IMR-90 (cell line): ENCODE data around the gene RRAGA. TPM values are rescaled to one million over a fixed set of nuclear protein-coding genes. Genes with fewer than 3 reads are reported as not detected.
"Not testable (repeated sequence)": the region's sequence is repeated elsewhere in the genome, so short reads cannot be mapped to it uniquely, and the experiment has no call there.

Experiments used
- ATAC-seq: fragments of 200-7000 bp; cut with Tn5 transposase; 2 replicates; pipeline ENCODE4 v1.9.1; 2020; ENCODE audit warnings: low read depth, mild to moderate bottlenecking, moderate library complexity
- BruUV-seq: library from RNA; stranded (reverse); fragments of 400-500 nt; replicated peaks from 2 replicates; lab custom pipeline; 2021; lab: Mats Ljungman, UMichigan
- CTCF ChIA-PET: fragments of 300-600 bp; formaldehyde crosslinking; extraction: SDS; loops from one replicate; lab custom pipeline; 2021; ENCODE audit warnings: antibody characterized with exemption; lab: Yijun Ruan, JAX
- POLR2A ChIA-PET: fragments of 300-600 bp; sonication (Branson Sonifier 250); formaldehyde crosslinking; loops from one replicate; lab custom pipeline; 2022; ENCODE audit warnings: antibody characterized with exemption; ENCODE audit not compliant: unreplicated experiment; lab: Charles Lee
- DNase-seq: peaks from one replicate; pipeline ENCODE4 v3.0.0; 2013
- H2AFZ ChIP-seq: replicated peaks from 2 replicates; pipeline ENCODE3; 2013; ENCODE audit warnings: low read length, mild to moderate bottlenecking; ENCODE audit not compliant: poor library complexity
- H2AK5ac ChIP-seq: 2 replicates; pipeline ENCODE4 v1.6.1; 2013; ENCODE audit warnings: low read depth, low read length, inconsistent platforms
- H2AK9ac ChIP-seq: replicated peaks from 2 replicates; pipeline ENCODE3; 2013; ENCODE audit warnings: mild to moderate bottlenecking, low read depth, low read length, moderate library complexity; ENCODE audit not compliant: poor library complexity
- H2BK120ac ChIP-seq: 2 replicates; pipeline ENCODE4 v1.6.1; 2013; ENCODE audit warnings: low read depth, low read length, inconsistent platforms
- H2BK15ac ChIP-seq: 3 replicates; pipeline ENCODE4 v1.6.1; 2013; ENCODE audit warnings: low read depth, low read length, inconsistent platforms
- H2BK20ac ChIP-seq: 2 replicates; pipeline ENCODE4 v1.6.1; 2013; ENCODE audit warnings: low read depth, mild to moderate bottlenecking, inconsistent platforms, low read length, moderate library complexity
- H2BK5ac ChIP-seq: 2 replicates; pipeline ENCODE4 v1.6.1; 2013; ENCODE audit warnings: mild to moderate bottlenecking, low read depth, low read length, inconsistent platforms; ENCODE audit not compliant: poor library complexity, severe bottlenecking
- H3K14ac ChIP-seq: replicated peaks from 2 replicates; pipeline ENCODE4 v1.6.1; 2013; ENCODE audit warnings: low read depth, low read length, inconsistent platforms
- H3K18ac ChIP-seq: 2 replicates; pipeline ENCODE4 v1.6.1; 2013; ENCODE audit warnings: low read depth, low read length, control low read depth
- H3K23ac ChIP-seq: 2 replicates; pipeline ENCODE4 v1.6.1; 2013; ENCODE audit warnings: low read depth, low read length, inconsistent platforms
- H3K27ac ChIP-seq: 2 replicates; pipeline ENCODE4 v1.5.1; 2013; ENCODE audit warnings: mild to moderate bottlenecking, control low read depth, low read length; ENCODE audit not compliant: insufficient read depth
- H3K27me3 ChIP-seq: 2 replicates; pipeline ENCODE4 v1.6.1; 2013; ENCODE audit warnings: low read length; ENCODE audit not compliant: control insufficient read depth, insufficient read depth
- H3K36me3 ChIP-seq: 2 replicates; pipeline ENCODE4 v1.6.1; 2013; ENCODE audit warnings: low read length, mixed read lengths; ENCODE audit not compliant: control insufficient read depth, insufficient read depth
- H3K4ac ChIP-seq: 2 replicates; pipeline ENCODE4 v1.6.1; 2013; ENCODE audit warnings: low read depth, low read length, inconsistent platforms
- H3K4me1 ChIP-seq: 2 replicates; pipeline ENCODE4 v1.6.1; 2013; ENCODE audit warnings: low read length, mixed read lengths; ENCODE audit not compliant: control insufficient read depth, insufficient read depth
- H3K4me2 ChIP-seq: 2 replicates; pipeline ENCODE4 v1.6.1; 2013; ENCODE audit warnings: low read depth, mild to moderate bottlenecking, control low read depth, low read length, moderate library complexity
- H3K4me3 ChIP-seq: 2 replicates; pipeline ENCODE4 v1.5.1; 2013; ENCODE audit warnings: low read depth, mild to moderate bottlenecking, control low read depth, low read length, moderate library complexity; ENCODE audit not compliant: insufficient read depth
- H3K56ac ChIP-seq: 2 replicates; pipeline ENCODE4 v1.6.1; 2013; ENCODE audit warnings: low read length, inconsistent platforms; ENCODE audit not compliant: insufficient read depth; ENCODE audit errors: extremely low read depth
- H3K79me1 ChIP-seq, 2 experiments: 2 replicates each; pipeline ENCODE4 v1.6.1; 2013; ENCODE audit warnings: low read length in 2 of 2, inconsistent platforms in 1 of 2, low read depth in 1 of 2
- H3K9ac ChIP-seq: 2 replicates; pipeline ENCODE4 v1.6.1; 2013; ENCODE audit warnings: low read depth, low read length, control low read depth
- H3K9me1 ChIP-seq: 2 replicates; pipeline ENCODE4 v1.6.1; 2013; ENCODE audit warnings: low read length, inconsistent platforms; ENCODE audit not compliant: insufficient read depth
- H3K9me3 ChIP-seq: 2 replicates; pipeline ENCODE4 v1.6.1; 2013; ENCODE audit warnings: low read length; ENCODE audit not compliant: control insufficient read depth, insufficient read depth
- H4K20me1 ChIP-seq: 2 replicates; pipeline ENCODE4 v1.6.1; 2013; ENCODE audit warnings: low read length, inconsistent platforms; ENCODE audit not compliant: insufficient read depth
- H4K5ac ChIP-seq: 2 replicates; pipeline ENCODE4 v1.6.1; 2013; ENCODE audit warnings: mild to moderate bottlenecking, low read depth, low read length, control low read depth
- H4K8ac ChIP-seq, 2 experiments: 2 replicates each; pipeline ENCODE4 v1.6.1; 2013; ENCODE audit warnings: low read depth in 2 of 2, low read length in 2 of 2, control low read depth in 1 of 2, inconsistent platforms in 1 of 2
- H4K91ac ChIP-seq: 2 replicates; pipeline ENCODE4 v1.6.1; 2013; ENCODE audit warnings: low read depth, low read length, inconsistent platforms; ENCODE audit not compliant: insufficient read depth
- MAFK ChIP-seq: IDR thresholded peaks from 2 replicates; pipeline ENCODE4 v1.6.1; 2012; ENCODE audit warnings: low read depth, low read length, improper control_type of control experiment
- WGBS, 2 experiments: methylation state at CpG; one replicate each; pipeline versions ENCODE4 v1.1.5 to v1.1.7; 2013; ENCODE audit warnings: missing lambda C conversion rate in 2 of 2; ENCODE audit not compliant: insufficient read length in 1 of 2; ENCODE audit errors: extremely low coverage in 2 of 2; 5-methylcytosine and 5-hydroxymethylcytosine counted together
- dilution Hi-C: fragments of 300-500 bp; cut with HindIII; formaldehyde crosslinking; loops from one replicate; pipeline ENCODE4 v1.14.3; 2018; ENCODE audit warnings: low sequenced_read_pairs; ENCODE audit not compliant: unreplicated experiment
- in situ Hi-C: fragments of 300-500 bp; cut with MboI; formaldehyde crosslinking; loops from 3 replicates; pipeline ENCODE4 v1.14.3; 2019; ENCODE audit warnings: low sequenced_read_pairs, inconsistent platforms, mixed read lengths
- intact Hi-C: fragments of 100-400 bp; cut with micrococcal nuclease; formaldehyde crosslinking; loops from 2 replicates; pipeline ENCODE4 v1.10.0; 2022
- polyA plus RNA-seq, 3 experiments: library from polyadenylated mRNA; depleted of rRNA; stranded (reverse); fragments of >200 nt; gene quantifications; 2 replicates each; pipeline ENCODE4 v1.2.3, GENCODE V29; 2012; ENCODE audit warnings: low replicate concordance in 1 of 3
- total RNA-seq: library from RNA; depleted of rRNA; stranded (reverse); fragments of >200 nt; gene quantifications from 2 replicates; pipeline ENCODE4 v1.2.3, GENCODE V29; 2012

Gene RRAGA
- total and polyA plus RNA-seq, 2 of the 4 experiments (the other 2 are of a cell fraction) = 74.7 to 154 TPM

DNA sequence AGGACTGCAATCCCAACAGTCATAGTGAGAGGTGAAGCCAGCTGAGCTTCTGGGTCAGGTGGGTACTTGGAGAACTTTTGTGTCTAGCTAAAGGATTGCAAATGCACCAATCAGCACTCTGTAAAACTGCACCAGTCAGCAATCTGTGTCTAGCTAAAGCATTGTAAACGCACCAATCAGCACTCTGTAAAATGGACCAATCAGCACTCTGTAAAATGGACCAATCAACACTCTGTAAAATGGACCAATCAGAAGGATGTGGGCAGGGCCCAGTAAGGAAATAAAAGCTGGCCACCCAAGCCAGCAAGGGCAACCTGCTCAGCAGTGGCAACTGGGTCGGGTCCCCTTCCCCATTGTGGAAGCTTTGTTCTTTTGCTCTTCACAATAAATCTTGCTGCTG is 27.6 kb upstream of the RRAGA start:
- peaks cover 12% of the 10 kb centered on the region for H3K27me3 ChIP-seq
- CTCF ChIA-PET, H2BK5ac ChIP-seq, H2AK9ac ChIP-seq, H4K5ac ChIP-seq, H3K14ac ChIP-seq, H3K4me1 ChIP-seq, in situ Hi-C loops, H3K4me3 ChIP-seq, H3K4ac ChIP-seq, H3K79me1 ChIP-seq, H2AFZ ChIP-seq, H2BK20ac ChIP-seq, H3K23ac ChIP-seq, H3K4me2 ChIP-seq, H3K9ac ChIP-seq, H4K91ac ChIP-seq, ATAC-seq, H4K8ac ChIP-seq, H2BK15ac ChIP-seq, H3K18ac ChIP-seq, H2BK120ac ChIP-seq, H3K27ac ChIP-seq, H4K20me1 ChIP-seq, H2AK5ac ChIP-seq, H3K36me3 ChIP-seq, DNase-seq, H3K56ac ChIP-seq, dilution Hi-C loops, H3K9me3 ChIP-seq, BruUV-seq, H3K9me1 ChIP-seq, POLR2A ChIA-PET: not testable (repeated sequence)
- TF ChIP-seq MAFK = peak; percentile 82
- 100% methylated on average over 2 of the region's 2 CpGs; no CpG with 5 or more reads in 1 of the 2 experiments for WGBS, 2 experiments
- intact Hi-C loops = loop anchor here (10.0 kb wide), 1 partner anchor 1497 kb away; no protein-coding TSS in a partner anchor
